ENCODE data around the gene TAP2.
"Not testable (repeated sequence)": the region's sequence is repeated elsewhere in the genome, so short reads cannot be mapped to it uniquely, and the experiment has no call there.

TAP2 gene

DNA sequence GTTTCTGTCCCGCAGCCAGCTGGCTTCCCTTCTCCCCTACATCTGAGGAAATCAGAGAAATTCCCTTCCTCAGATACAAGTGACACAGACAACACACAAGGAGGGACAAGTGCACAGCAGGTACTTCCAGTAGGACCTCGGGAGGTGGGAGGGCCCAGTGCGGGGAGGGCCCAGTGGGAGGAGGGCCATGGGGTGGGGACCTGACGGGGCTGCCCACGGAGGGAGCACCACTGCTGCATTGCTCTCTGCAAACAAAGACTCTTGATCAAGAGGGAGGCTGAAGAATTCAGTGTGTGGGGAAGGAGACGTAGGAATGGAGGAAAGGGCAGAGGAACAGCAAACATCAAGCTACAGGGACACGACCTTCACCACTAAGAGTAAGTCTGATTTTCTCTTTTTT lies 9.0 kb downstream of the TAP2 start:
- H3K27ac Mint-ChIP-seq, result peak overlapping the region in 1 of 2 donors; percentile 74
- ATAC-seq (no peak), DNase-seq (no peak)
- H3K27me3 Mint-ChIP-seq, result no peaks in the 10 kb centered on the region
- peaks cover 77% of the 10 kb centered on the region for H3K4me1 Mint-ChIP-seq
- H3K9me3 Mint-ChIP-seq, result no peaks in the 10 kb centered on the region
- H3K4me3 Mint-ChIP-seq, result no peak overlapping the region

DNA sequence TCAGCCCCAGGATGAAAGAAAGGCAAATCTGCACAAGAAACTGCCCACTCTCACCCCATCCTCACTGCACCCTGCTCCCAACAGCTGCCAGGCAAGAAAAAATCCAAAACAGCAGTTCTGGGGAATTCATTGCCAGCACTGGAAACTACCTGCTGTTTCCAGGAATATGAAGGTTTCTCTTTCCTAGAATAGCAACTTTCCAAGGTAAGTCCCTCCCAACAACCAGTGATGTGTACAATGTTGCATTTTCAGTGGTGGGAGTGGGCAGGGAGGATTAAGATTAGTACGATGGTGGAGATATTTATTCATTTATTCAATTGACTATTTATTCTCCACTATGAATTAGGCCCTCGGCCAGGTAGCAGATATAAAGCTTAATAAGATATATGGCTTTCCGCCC lies 11.5 kb downstream of the TAP2 start:
- H3K27me3 Mint-ChIP-seq, result no peaks in the 10 kb centered on the region
- H3K4me3 Mint-ChIP-seq, result no peak overlapping the region
- H3K27ac Mint-ChIP-seq, result peak overlapping the region in 1 of 2 donors; percentile 13
- ATAC-seq, result no peak
- no peak for DNase-seq
- no peaks in the 10 kb centered on the region for H3K9me3 Mint-ChIP-seq
- H3K4me1 Mint-ChIP-seq, result peaks cover 52% of the 10 kb centered on the region

DNA sequence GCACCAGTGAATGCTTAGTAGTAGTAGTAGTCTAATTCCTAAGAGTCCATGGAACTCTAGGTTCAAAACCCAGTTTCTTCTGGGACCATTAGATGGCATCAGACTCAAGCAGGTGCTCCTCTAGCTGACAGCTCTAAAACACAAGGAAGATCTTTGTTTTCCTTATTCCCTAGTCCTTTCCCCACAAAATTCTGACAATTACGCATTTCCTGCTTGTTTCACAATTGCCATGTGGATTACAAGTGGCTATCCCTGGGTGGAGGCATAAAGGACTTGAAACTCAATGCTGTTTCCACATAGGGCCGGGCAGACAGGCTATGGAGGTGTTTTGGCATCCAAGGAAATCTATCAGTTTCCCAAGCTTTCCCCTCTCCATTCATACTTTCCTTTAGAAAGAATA lies 12.6 kb downstream of the TAP2 start:
- ATAC-seq, result no peak
- no peak for DNase-seq
- peak overlapping the region in 1 of 2 donors; percentile 26 for H3K27ac Mint-ChIP-seq
- no peaks in the 10 kb centered on the region for H3K27me3 Mint-ChIP-seq
- peaks cover 43% of the 10 kb centered on the region for H3K4me1 Mint-ChIP-seq
- H3K4me3 Mint-ChIP-seq, result no peak overlapping the region
- no peaks in the 10 kb centered on the region for H3K9me3 Mint-ChIP-seq

DNA sequence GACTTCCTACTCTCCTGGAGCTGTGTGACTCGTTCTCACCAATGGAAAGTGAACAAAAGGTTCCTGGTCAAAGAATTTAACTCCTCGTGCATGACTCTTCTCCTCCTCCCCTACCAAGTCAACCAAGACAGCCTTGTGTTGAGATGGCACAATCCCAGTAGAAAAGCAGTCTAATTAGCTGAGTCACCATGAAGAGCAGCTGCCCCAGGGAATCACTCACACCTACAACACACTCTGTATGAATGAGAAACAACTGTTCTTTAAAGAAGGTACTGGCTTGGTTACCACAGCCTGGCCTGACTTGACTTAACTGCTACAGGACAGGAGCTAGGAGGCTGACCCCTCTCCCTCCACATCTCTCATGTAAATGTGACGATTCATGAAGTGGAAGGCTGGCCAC lies 18.8 kb downstream of the TAP2 start:
- H3K27ac Mint-ChIP-seq, result no peak overlapping the region
- H3K27me3 Mint-ChIP-seq, result no peaks in the 10 kb centered on the region
- no peaks in the 10 kb centered on the region for H3K9me3 Mint-ChIP-seq
- H3K4me3 Mint-ChIP-seq, result no peak overlapping the region
- DNase-seq (no peak), ATAC-seq (no peak)
- H3K4me1 Mint-ChIP-seq, result peaks cover 11% of the 10 kb centered on the region

DNA sequence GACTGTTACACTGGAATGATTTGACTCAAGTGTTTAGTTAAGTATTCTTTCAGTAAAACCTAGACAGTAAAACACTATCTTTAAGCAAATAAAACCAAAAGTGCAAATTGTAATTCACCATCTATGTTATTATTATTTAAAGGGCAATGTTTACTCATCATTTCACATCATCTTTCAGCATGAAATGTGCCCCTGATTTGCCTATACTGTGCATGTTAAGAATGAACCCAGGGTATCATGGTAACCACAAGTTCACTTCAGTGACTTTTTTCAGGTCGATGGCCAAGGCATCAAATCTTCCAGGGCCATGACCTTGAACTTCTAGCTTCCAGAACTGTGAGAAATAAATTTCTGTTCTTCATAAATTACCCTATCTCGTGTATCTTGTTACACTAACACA lies 19.7 kb downstream of the TAP2 start:
- H3K27ac Mint-ChIP-seq, result no peak overlapping the region
- ATAC-seq (no peak), DNase-seq (no peak)

DNA sequence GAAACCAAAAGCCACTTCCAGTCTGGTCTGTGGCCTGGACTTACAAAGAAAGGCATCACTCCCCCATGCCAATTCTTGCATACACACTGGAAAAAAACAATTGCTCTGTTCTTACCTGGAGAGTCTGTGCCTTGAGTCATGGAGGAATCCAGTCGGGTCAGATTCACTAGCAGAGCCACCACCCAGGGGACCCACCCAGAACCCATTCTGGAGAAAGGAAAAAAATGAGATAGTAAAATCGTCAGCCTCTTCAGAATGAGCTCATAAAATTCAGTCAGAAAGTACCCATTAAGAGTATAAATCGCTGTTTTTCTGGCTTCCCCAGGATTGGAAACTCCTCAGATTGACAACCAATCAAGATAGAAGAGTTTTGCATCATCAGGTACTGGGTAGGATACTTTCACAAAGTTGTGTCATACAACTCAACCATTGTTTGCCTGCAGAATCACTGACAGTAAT lies 21.8 kb downstream of the TAP2 start, which contains the start of gene HLA-DOB:
TSS of gene HLA-DOB (minus strand) at position 257 of the 459 bp plus-strand sequence. CDS start at position 206, 51 bp downstream.
- H3K4me3 Mint-ChIP-seq, result no peak within 1 kb of the TSS
- peak within 1 kb of the TSS in 1 of 2 donors; percentile 79 for H3K27ac Mint-ChIP-seq
- H3K9me3 Mint-ChIP-seq, result no peaks in the 10 kb centered on the region
- ATAC-seq (peak; percentile 67), DNase-seq (no peak)
- no peaks in the 10 kb centered on the region for H3K27me3 Mint-ChIP-seq
- H3K4me1 Mint-ChIP-seq, result peaks cover 11% of the 10 kb centered on the region

More for the DNA sequence above, 19.7 kb downstream of the TAP2 start:
- Mint-ChIP-seq H3K4me1 (peaks cover 11% of the 10 kb centered on the region), H3K4me3 (no peak overlapping the region), H3K9me3 (no peaks in the 10 kb centered on the region), H3K27me3 (no peaks in the 10 kb centered on the region)

DNA sequence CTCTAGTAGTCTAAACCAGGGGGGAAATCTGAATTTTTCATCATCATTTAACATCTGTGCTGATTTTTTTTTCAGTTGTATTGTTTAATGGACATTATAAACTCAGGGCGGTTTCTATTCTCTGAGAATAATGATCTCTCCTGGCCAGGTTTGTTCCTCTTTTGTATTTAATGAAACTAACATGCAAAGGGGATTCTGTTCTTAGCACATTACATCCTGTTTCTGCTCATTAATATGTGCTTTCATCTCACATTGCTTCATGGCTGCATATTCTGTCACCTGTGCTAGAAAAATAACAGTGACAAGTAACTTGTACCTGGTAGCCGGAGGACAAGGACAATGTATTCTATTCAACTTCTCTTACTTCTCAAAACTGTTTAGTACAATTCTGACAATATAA lies 22.5 kb downstream of the TAP2 start:
- no peak overlapping the region for H3K4me3 Mint-ChIP-seq
- peaks cover 11% of the 10 kb centered on the region for H3K4me1 Mint-ChIP-seq
- H3K27ac Mint-ChIP-seq, result no peak overlapping the region

DNA sequence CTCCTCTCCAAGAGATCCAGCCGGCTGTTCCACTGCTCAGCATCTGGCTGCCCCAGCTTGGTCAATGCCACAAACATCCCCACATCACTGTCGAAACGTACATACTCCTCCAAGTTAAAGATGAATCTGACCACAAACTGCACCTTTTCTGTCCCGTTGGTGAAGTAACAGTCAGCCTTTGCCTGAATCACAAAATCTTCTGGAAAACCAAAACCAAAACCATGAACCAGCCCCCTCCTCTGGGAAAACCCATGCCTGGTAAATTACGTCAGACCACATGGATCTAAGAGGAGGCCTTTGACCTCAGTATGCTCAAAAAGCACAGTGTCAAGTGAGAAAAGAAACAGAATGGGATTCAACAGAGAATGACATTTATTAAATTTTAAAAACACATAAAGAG lies 23.4 kb downstream of the TAP2 start:
- H3K27ac Mint-ChIP-seq, result no peak overlapping the region
- peaks cover 11% of the 10 kb centered on the region for H3K4me1 Mint-ChIP-seq
- H3K27me3 Mint-ChIP-seq, result no peaks in the 10 kb centered on the region
- no peak overlapping the region for H3K4me3 Mint-ChIP-seq
- DNase-seq (no peak), ATAC-seq (no peak)
- H3K9me3 Mint-ChIP-seq, result no peaks in the 10 kb centered on the region

More for the DNA sequence above, 22.5 kb downstream of the TAP2 start:
- Mint-ChIP-seq H3K9me3 (no peaks in the 10 kb centered on the region), H3K27me3 (no peaks in the 10 kb centered on the region)
- ATAC-seq, result no peak
- DNase-seq, result no peak

DNA sequence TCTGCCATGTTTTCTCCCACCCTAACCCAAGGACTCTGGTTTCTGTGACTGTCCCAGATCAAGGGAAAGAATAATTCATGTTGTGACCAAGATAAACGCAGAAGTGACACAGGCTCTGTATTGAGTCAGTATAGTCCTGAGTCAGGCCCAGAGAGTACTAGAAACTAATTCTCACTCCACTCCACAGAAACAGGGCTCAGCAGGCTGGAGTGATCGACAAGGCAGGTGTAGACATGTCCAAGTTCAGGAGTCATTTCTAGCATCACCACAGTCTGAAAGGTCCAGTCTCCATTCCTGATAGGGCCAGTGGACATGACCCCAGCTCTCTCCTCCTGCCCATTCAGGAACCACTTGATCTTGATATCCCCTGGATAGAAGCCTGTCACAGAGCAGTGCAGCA lies 24.4 kb downstream of the TAP2 start:
- DNase-seq (no peak), ATAC-seq (no peak)
- H3K9me3 Mint-ChIP-seq, result no peaks in the 10 kb centered on the region
- peaks cover 11% of the 10 kb centered on the region for H3K4me1 Mint-ChIP-seq
- H3K4me3 Mint-ChIP-seq, result no peak overlapping the region
- no peaks in the 10 kb centered on the region for H3K27me3 Mint-ChIP-seq
- H3K27ac Mint-ChIP-seq, result no peak overlapping the region

DNA sequence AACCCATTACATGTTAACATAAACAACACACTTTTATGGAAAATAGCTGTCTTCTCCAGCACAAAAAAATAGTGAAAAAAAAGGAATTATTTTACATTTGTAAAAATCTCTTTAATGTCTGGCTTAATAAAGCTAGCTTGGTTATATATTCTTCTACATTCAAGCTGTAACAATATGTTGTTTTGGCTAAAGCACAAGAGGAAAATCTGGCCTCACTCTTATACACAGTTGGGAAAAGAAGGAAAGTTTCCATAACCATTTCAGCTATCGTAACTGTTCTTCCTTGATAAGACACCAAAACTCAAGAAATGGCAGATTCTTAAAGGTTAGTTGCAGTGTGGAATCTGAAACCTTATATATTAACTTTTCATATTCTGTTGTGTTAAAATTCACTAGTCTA lies 29.4 kb downstream of the TAP2 start:
- H3K27ac Mint-ChIP-seq, result no peak overlapping the region
- ATAC-seq (no peak), DNase-seq (no peak)
- no peak overlapping the region for H3K4me3 Mint-ChIP-seq
- peaks cover 29% of the 10 kb centered on the region for H3K27me3 Mint-ChIP-seq
- H3K4me1 Mint-ChIP-seq, result peaks cover 12% of the 10 kb centered on the region
- H3K9me3 Mint-ChIP-seq, result no peaks in the 10 kb centered on the region

DNA sequence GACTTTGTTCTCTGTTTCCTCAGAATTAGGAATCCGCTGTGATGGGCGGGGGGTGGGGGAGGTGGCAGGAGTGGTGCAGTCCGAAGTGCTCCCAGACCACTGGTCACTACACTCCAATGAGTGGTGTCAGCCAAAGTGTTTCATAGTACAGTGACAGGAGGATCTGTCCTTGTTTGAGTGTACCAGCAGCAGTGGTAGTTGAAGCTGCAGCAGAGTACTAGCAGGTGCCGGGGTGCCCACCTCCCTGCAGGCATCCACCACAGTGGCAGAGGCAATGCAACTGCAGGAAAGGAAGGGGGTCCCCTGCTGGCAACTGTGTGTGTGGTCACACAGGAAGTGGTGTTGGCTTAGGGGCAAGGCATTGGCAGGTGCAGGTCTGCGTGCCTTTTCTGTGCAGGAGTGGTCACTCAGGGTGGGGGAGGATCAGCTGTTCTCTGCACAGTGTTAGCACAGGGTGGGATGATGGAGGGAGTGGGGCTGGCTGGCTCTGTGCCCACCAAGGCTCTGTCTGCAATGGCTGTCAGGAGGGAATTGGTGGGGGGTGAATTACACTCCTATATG lies 31.4 kb downstream of the TAP2 start:
- no peaks in the 10 kb centered on the region for H3K9me3 Mint-ChIP-seq
- H3K4me1 Mint-ChIP-seq, result peaks cover 12% of the 10 kb centered on the region
- no peak for DNase-seq
- H3K27me3 Mint-ChIP-seq, result peaks cover 50% of the 10 kb centered on the region
- ATAC-seq, result peak; percentile 53
- H3K27ac Mint-ChIP-seq, result no peak overlapping the region
- H3K4me3 Mint-ChIP-seq, result no peak overlapping the region

DNA sequence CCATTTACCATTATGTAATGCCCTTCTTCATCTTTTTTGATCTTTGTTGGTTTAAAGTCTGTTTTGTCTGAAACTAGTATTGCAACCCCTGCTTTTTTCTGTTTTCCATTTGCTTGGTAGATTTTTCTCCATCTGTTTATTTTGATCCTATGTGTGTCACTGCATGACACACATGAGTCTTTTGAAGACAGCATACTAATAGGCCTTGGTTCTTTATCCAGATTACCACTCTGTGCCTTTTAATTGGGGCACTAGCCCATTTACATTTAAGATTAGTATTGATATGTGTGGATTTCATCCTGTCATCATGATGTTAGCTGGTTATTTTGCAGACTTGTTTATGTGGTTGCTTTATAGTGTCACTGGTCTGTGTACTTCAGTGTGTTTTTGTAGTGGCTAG lies 33.1 kb downstream of the TAP2 start:
- peaks cover 57% of the 10 kb centered on the region for H3K27me3 Mint-ChIP-seq

DNA sequence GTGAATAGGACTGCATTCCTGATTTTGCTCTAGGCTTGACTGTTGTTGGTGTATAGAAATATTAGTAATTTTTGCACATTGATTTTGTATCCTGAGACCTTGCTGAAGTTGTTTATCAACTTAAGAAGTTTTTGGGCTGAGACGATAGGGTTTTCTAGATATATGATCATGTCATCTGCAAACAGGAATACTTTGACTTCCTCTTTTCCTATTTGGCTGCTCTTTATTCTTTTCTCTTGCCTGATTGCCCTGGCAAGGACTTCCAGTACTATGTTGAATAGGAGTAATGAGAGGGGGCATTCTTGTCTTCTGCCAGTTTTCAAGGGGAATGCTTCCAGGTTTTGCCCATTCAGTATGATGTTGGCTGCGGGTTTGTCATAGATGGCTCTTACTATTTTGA lies 35.1 kb downstream of the TAP2 start:
- H3K27me3 Mint-ChIP-seq, result peaks cover 66% of the 10 kb centered on the region
- ATAC-seq (no peak), DNase-seq (no peak)
- H3K27ac Mint-ChIP-seq, result no peak overlapping the region
- H3K4me1 Mint-ChIP-seq, result peaks cover 12% of the 10 kb centered on the region
- no peaks in the 10 kb centered on the region for H3K9me3 Mint-ChIP-seq
- no peak overlapping the region for H3K4me3 Mint-ChIP-seq

More for the DNA sequence above, 33.1 kb downstream of the TAP2 start:
- not testable (repeated sequence) for ATAC-seq, H3K9me3 Mint-ChIP-seq, H3K27ac Mint-ChIP-seq, DNase-seq, H3K4me3 Mint-ChIP-seq
- H3K4me1 Mint-ChIP-seq, result peaks cover 12% of the 10 kb centered on the region

DNA sequence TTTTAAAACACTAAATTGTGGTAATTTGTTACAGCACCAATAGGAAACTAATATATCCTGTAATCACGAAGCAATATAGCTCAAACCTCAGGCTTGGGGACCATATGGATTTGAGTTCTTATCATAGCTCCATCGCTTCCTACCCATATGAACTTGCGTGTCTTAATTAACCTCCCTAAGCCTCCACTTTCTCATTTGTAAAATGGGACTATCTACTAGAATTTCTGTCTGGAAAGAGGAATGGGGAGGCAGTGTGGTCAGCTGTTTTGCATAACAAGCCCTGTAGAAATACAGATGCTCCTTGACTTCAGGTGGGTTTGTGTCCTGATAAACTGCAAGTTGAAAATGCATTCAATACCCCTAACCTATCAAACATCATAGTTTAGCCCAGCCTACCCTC lies 38.8 kb downstream of the TAP2 start:
- Mint-ChIP-seq H3K27ac (no peak overlapping the region), H3K4me1 (peaks cover 19% of the 10 kb centered on the region), H3K4me3 (no peak overlapping the region), H3K9me3 (no peaks in the 10 kb centered on the region), H3K27me3 (peaks cover 62% of the 10 kb centered on the region)
- DNase-seq (no peak), ATAC-seq (no peak)

DNA sequence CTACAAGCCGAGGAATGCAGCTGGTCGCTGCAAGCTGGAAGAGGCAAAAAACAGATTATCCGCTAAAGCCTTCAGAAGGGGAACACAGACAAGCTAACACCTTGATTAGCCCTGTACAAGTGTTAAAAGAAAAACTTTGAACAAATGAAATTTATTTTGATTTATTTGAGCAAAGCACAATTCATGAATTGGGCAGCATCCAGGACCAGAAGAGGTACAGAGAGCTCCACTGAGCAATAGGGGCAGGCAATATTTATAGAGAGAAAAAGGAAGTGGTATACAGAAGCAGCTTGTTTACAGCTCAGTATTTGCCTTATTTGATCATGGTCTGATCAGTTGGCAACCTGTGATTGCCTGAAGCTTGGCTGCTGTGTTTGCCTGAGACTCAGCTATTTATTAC lies 39.4 kb downstream of the TAP2 start:
- Mint-ChIP-seq H3K9me3 (no peaks in the 10 kb centered on the region), H3K27me3 (peaks cover 57% of the 10 kb centered on the region), H3K4me3 (no peak overlapping the region), H3K27ac (no peak overlapping the region), H3K4me1 (peaks cover 25% of the 10 kb centered on the region)
- DNase-seq (no peak), ATAC-seq (no peak)

DNA sequence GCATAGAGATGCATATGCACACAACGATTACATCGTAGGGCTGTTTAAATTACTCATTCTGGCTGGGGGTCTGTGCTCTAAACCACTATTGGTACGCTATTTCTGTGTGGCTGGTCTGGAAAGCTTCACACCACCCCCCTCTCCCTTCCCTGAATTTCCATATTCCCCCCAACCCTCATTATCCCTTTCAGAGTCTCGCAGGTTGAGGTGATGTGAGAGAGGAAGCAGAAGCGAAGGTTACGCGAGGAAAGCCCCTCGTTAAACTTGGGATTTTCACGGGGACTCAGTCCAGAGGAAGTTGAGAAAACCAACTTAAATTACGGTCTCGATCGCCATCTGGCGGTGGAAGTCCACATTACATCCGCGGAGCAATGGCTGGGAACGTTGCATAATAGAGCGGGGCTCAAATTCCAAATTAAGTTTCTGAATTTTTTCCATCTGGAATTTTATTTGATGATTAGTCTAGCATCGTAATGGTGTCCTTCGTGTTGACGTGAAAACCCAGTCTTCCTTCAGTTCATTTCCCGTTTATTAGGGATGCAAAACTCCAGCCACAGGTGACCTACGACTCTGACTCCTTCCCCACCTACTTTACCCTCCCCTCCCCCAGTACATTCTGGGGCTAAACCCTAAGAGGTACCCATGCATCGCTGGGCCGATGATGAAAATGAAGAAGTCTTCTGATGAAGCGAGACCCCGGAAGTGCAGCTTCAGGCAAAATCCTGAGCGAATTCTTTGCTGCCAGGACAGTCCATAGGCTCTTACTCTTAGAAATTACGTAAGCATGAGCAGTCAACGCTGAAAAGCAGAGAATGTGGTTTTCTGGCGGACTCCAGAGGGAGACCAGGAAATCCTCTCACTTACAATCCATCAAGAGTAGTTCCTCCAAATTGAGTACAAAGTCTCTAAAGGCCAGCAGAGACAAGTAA lies 41.4 kb downstream of the TAP2 start:
- Mint-ChIP-seq H3K4me3 (peak overlapping the region; percentile 61 to 75), H3K9me3 (no peaks in the 10 kb centered on the region), H3K4me1 (peaks cover 31% of the 10 kb centered on the region), H3K27ac (peak overlapping the region; percentile 15 to 69), H3K27me3 (peaks cover 47% of the 10 kb centered on the region)
- DNase-seq (peak; percentile 75), ATAC-seq (peak; percentile 80)

Measured in stimulated activated naive CD8-positive, alpha-beta T cell treated with anti-CD3 and anti-CD28 coated beads, Interleukin-15, amount 100 ng/mL, for 72 hours (primary cell).